NCI-H446 (cell line): Measurements from ENCODE around the gene ANKRD11.
"Not testable (repeated sequence)": the region's sequence is repeated elsewhere in the genome, so short reads cannot be mapped to it uniquely, and the experiment has no call there.

Source experiments
- DNase-seq, 2 experiments: peaks; one replicate each; lab custom pipeline; 2025; lab: John Stamatoyannopoulos, UW

The ANKRD11 gene

DNA sequence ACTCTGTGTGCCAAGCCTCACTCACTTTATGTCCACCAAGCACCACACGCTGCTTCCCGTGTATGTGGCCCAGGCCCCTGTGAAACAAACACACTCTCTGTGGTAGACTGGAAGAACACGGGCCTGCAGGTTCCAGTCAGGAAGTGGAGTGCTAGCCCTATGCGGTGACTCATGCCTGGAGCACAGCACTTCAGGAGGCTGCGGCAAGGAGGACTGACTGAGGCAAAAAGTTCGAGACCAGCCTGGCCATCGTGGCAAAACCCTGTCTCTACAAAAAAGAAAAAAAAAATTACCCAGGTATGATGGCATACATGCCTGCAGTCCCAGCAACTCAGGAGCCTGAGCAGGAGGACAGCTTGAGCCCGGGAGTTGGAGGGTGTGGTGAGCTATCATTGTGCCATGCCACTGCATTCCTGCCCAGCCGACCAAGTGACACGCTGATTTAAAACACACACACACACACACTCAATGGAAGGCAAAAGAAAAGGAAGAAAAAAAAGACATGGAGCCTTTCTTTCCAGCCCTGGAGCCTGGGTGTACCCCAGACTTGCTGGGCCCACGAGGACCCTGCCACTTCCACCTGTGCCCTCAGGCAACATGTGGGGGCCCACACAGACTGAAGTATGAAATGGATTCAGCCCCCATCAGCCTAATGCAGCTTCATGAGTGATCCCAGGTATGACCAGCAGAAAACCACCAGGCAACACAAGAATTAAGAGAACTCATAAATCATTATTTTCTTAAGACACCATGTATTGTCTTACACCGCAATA, 126.6 kb downstream of the ANKRD11 start:
- DNase-seq = no peak

DNA sequence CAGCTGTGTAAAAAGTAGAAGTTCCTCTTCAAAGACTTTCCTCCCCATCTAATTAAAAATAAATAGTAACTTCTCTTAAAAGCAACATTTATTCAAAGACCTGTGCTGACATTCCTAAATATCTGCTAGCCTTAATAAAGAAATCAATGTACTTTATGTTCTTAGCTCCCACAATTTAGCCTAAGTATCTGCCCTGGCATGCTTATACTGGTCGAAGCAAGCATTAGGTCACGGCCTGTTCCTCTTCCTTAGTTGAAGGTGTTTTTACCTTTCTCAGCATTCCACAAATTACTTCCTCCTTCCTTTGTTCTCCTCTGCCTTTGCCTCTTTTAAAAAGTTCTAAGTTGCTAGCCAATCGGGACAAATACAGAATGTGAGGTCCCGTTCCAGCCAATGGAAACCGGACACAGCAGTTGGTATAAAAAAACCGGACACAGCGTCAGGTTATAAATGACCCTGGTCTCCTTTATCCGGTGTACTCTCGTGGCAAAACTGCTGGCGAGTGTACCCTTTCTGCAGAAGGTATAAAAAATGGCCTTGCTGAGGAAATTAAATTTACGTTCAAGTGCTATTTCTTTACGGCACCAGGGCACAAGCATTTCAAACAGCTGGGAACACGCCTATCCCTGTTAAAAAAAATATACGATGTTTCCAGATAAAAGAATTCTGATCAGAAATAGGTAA, 127.7 kb downstream of the ANKRD11 start:
- not testable (repeated sequence) for DNase-seq

DNA sequence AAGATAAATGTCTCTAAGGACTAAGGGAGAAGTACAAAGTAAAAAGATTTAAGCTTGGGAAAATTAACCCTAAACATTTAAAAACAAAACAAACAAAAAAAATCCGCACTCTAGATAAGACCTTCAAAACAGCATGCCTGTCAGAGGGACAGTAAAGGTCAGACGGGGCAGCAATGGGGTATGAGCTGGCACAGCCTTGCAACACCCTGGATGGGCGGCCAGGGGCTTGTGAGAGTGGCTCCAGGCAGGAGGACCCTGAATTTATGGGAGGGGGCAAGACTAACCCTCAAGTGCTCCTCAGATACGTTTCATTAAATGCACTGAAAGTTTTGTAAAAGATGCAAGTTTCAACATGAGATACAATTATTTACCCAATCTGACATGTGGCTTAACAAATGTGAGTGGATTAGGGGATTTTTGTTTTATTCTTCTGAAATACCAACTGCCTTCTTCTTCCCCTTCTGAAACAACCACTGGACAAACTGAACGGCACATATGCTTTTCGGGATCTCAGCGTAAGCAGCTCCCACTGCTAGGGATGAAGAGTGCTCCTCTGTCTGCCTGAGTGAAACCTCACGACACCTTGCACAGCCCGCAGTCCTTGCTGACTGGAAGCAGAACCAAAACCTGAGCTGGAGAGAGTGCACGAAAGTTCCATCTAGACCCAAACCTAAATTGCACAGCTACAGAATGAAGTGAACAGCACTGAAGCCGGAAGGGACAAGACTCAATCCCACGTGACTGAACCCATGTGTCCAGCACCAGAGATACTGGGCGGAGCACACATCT, 128.4 kb downstream of the ANKRD11 start:
- DNase-seq = no peak

DNA sequence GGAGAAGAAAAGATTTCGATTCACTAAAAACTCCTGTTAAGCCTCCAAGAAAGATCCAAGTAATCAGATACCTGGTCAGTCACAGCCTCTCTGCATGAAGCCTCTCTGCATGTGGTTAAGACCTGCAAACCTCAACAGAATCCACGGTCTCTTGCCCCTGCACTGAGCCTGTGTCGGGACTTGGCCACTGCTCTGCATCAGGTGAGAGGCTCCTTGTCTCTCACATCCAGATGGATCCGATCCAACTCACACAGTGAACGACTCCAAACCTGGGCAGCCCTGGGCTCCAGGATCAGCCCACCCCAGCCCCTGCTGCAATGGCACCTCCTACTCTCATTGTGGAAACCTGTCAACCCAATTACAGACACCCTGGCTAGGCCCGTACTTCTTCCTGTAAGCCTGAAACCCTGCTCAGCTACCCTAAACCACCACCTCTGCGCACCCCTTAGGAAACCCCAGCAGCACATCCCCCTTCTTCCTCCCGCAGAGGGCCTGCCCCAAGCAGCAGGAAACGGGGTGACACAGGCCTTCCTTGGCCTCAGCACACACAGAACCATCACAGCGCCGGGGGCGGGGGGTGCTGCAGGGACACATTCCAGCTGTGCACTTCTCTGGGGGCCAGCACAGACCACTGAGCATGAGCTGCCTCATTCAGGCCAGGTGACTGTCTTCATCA, 129.5 kb downstream of the ANKRD11 start:
- no peak for DNase-seq

DNA sequence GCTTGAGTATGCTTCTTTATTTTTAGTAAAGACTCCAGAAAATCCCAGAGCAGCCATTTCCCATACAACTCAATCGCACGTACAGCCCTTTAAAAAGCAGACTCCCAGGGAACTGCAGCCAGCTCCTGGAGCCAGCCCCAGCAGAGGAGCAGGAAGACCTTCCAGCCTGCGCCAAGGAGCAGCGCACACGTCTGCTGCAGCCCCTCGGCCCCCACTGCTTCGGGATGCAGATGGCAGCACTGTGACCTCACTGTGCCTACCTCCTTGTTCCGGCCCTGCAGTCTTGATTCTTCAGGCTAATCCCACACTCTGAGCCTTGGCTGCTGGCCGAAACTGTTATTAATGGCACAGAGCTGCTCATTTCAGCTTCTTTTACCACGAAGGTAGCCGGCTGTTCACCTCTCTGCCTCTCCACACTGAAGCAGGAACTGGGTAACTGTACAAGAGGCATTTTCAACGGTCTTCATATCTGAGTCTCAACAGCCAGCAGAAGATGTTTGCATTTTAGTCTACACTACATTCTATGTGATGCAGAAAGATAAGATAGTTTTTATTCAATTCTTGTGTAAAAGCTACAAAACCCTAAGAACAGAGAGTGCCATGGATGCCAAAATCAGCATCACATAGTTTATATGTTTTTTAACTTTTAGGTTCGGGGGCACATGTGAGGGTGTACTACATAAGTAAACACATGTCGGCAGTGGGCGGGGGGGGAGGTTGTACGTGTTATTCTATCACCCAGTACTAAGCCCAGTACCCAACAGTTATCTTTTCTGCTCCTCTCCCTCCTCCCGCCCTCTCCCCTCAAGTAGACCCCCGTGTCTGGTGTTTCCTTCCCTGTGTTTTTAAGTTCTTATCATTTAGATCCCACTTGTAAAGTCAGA, 130.9 kb downstream of the ANKRD11 start:
- peak; percentile 67 to 86 for DNase-seq

DNA sequence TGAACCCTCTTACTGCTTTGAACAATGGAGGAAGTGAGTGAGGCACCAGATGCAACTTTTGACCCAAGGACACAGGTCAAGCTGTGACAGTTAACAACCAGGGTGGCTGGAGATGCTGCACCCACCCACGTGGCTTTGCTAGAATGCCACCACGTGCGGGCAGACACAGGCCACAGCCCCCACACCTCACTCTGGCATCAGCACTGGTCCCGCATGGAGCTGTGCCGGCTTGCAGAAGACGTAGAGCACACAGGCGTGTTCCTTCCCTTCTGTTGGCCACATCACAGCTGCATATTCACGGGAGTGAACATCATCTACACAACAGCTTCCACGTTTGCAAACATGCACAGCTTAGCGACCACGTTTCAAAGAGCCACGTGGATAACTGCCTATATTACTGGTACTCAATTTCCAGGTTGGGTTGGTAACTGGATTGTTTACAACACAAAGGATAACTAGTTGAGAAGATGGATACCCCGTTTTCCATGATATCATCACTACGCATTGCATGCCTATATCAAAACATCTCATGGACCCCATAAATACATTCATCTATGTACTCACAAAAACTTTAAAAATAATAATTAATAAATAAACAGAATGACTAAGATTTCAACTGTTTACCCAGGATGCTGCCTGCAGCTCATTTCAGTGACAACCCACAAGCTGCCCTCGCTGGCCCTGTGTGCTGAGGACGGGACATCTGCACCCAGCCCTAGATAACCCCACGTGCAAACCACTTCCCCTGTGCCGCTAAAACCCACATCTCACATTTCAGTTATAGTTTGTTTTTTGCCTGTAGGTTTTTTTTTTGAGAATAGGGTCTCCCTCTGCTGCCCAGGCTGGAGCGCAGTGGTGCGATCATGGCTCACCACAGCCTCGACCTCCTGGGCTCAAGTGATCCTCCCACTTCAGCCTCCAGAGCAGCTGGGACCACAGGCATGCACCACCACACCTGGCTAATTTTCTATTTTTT, 132.0 kb downstream of the ANKRD11 start:
- no peak for DNase-seq

DNA sequence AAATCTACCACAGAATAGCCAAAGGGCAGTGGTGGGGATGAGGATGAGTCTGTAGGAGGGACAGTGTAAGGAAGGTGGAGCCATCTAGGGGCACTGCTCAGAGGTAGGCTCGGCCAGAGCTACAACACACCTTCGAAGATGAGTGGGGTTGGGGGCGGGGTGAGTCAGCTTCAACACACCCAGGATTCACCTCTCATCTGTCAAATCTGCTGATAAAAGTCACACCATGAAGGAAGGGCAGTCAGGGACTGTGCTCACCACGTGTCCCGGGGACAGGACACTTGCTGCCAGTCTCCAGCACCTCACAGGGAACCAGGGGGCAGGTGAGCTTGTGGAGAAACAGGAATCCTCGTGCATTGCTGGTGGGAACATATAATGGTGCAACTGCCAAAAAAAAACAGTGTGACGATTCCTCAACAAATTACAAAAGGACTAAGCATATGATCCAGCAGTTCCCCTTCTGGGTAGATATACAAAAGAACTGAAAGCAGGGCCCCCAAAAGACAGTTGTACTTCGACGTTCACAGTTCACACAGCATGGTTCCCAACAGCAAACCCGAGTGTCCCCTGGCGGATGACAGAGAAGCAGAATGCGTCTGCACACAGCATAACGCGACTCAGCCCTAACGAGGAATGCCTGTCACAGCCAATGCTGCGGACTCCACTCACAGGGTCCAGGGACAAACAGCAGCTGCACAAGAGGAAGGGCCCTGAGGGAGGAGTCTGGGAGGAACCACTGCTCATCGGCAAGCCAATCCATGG, 133.1 kb downstream of the ANKRD11 start:
- DNase-seq = no peak

DNA sequence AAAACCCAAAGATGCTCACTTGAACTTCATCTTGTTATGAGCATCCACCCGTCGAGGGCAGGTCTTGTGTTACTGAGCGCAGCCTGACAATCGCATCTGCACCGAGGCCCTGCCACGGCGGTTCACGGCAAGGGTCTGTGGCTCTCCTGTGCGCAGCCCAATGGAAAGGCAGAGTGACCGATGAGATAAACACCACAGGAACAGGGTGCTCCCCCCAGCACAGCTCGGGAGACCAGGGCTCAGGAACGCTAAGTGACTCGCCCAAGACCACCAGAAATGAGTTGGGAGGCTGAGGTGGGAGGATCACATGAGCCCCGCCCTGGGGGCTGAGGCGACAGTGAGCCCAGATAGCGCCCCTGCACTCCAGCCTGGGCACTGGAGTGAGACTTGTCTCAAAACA, 134.7 kb downstream of the ANKRD11 start:
- no peak for DNase-seq

DNA sequence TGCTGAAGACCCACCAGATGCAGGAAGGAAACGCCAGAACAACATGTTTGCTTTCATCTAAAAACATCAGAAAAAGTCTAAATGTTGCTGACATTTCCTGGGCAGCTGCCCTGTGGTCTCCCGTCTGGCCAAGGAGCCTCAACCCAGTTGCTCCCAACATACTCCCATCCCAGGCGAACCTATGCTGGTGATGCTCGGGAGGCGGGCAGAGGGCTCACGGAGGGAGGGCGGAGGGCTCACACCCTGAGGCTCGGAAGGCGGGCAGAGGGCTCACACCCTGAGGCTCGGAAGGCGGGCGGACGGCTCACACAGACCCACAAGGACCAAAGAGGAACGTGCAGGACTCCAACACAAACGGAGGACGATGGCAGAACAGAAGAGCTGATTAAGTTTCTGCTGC, 135.4 kb downstream of the ANKRD11 start:
- DNase-seq = no peak

DNA sequence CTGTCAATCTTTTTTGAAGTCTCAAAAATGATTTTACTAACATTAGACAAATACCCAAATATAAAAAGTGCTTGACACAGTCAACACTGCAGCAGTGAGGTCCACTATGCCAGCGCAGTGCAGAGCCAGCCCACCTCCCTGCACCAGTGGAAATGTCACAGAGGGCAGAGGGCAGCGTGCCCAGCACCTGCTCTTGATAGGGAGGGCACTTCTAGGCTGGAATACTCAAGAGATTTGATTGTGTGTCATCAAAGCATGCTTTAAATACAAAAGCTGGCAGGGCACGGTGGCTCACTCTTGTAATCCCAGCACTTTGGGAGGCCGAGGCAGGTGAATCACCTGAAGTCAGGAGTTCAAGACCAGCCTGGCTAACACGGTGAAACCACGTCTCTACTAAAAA, 136.0 kb downstream of the ANKRD11 start:
- no peak for DNase-seq

DNA sequence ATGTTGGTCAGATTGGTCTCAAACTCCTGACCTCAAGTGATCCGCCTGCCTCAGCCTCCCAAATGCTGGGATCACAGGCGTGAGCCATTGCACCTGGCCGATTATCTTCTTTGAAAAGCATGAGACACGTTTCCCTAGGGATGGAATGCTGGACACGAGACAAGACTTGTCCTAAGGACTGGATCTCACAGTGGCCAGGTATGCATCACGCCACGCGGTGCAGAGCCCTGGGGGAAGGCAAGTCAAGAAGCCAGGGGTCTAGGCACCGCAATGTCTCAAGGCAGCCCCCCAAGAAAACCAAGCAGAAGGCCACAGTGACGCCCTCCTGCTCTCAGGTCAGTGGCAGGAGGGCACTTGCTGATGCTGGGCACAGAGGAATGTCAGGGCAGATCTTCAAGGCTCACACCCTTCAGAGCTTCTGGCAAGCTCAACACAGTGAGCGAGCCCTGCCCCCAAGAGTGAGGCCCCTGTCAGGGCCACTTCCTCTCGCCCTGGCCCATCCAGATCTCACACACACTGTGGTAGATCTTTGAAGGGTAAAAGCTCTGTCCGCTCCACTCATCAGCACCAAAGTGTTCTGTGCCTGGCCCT, 138.2 kb downstream of the ANKRD11 start:
- no peak for DNase-seq

DNA sequence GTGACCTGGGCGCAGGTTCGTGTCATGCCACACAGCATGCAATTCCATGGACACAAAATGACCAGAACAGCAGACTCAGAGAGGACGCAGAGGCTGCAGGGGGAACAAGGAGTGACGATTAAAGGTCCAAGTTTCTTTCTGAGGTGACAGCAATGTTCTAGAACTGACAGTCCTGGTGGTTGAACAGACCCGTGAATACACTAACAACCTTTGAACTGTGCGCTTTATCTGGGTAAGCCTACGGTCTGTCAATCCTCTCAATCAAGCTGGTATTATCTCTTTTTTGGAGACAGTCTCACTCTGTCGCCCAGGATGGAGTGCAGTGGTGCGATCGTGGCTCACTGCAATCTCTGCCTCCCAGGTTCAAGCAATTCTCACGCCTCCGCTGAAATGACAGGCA, 138.7 kb downstream of the ANKRD11 start:
- DNase-seq = no peak

DNA sequence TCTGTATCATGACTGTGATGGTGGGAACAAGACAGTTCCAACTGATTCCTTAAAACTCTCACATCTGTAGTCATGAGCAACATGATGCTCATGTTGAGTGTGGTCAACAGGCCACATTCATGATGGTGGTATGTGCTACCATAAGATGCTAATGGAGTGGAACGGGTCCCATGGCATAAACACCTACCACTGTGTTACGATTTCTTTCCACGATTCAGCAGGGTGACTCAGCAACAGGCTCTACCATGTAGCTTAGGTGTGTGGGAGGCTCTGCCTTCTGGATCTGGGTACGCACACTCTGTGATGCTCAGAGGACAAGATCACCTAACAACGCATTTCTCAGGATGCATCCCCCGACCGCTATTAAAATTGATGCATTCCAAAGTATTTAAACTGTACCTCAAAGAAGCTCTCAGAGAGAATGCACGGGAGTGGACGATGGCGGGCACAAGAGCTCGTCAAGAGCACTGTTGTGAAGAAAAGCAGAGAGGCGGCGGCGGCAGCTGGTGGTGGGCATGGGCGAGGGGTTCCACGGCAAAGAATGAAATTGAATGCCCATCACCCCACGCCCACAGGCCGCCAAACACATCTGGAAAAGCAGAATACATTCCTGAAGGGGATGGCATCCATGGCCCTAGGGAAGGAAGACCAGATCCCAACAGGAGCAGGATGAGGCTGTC, 139.5 kb downstream of the ANKRD11 start:
- DNase-seq = no peak

DNA sequence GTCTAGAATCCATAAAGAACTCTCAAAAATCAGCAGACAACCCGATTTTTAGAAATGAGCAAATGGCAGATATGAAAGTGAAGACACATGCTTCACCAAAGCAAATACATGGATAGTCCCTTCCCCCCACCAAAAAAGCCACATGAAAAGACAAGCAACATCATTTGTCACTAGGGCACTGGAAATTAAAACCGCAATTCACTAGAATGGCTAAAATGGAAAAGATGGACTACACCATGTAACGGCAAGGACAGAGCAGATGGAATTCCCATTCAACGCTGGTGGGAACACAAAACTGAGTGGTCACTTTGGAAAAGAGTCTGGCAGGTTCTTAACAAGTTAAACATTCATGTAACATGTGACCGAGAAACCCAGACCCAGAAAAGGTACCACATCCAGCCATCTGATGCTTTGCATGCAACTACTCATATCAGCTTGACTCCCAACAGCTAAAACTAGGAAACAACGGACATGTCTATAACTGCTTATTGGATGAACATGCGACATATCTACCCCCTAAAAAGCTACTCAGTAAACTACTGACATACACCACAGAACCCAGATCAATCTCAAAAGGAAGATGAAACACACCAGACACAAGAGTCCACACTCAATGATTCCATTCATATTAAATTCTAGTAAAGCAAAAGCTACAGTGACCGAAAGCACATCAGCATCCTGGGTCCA, 140.3 kb downstream of the ANKRD11 start:
- no peak for DNase-seq

DNA sequence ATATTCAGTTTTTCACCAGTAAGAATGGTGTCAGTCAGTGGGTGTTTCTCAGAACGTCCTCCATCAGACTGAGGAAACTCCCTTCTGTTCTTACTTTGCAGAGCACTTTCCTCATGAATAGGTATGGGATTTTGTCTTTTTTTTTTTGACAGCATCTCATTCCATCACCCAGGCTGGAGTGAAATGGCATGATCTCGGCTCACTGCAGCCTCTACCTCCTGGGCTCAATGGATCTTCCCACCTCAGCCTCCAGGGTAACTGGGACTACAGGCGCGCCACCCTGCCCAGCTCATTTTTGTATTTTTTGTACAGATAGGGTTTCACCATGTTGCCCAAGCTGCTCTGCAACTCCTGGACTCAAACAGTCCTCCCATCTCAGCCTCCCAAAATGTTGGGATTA, 142.6 kb downstream of the ANKRD11 start:
- no peak for DNase-seq

DNA sequence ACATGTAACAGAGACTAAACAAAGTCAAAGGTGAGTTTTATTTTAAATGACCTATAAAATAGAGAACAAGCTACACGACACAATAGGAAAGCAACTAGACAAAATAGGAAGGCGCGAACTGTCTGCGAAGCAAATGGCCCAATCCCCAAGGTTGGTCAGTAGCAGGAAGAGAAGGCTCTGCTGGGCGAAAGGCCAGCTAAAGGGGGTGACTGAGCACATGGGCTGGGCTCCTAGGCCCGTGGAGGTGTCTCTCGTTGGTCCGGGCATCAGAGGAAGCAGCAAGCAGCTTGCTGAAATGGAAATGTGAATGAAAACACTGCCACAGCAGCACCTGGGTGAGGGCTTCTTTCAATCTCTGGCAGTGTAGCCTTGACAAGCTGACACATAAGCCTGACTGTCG, 143.5 kb downstream of the ANKRD11 start:
- no peak for DNase-seq

DNA sequence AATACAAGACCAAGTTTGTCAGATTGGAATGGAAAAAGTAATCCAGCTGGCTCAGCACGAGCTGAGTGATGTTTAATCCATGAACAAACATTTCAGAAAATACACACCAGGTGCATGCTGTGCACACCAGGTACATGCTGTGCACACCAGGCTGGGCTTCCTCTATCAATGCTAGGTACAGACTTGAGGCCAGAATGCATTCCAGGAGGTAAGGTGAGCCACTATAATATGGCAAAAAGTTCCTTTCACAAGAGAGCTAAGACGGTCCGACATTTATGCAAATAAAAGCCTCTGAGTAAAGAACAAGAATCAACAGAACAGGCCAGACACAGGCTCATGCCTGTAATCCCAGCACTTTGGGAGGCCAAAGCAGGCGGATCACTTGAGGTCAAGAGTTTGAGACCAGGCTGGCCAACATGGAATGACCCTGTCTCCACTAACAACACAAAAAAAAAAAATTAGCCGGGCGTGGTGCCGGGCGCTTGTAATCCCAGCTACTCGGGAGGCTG, 144.7 kb downstream of the ANKRD11 start:
- DNase-seq = no peak
